HG03565 (cell line): Measurements from ENCODE around the gene LAPTM4A.
"Not testable (repeated sequence)": the region's sequence is repeated elsewhere in the genome, so short reads cannot be mapped to it uniquely, and the experiment has no call there.

ENCODE experiments used
- ATAC-seq: cut with Tn5 transposase; IDR thresholded peaks from one replicate; pipeline ENCODE4 v1.9.1; 2021; ENCODE audit warnings: mild to moderate bottlenecking, moderate library complexity; ENCODE audit not compliant: unreplicated experiment

Gene LAPTM4A

DNA sequence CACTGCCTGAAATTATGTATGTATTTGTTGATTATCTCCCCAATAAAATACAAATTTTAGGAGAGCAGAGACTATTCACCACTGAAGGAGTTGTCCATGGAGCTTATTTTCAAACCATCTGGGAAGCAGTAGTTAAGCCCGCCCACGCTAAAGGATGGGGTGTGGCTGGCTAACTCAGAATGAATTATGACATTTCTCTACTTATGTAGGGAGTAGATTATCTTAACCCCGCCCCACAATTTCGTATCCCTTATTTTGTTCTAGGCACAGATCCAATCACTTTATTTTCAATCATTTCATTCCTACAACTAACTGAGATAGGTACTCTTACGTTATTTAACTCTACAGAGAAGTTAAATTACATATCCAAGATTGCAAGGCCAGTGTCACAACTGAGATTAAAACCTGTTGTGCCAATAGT is 1.4 kb upstream of the LAPTM4A start:
- no peak for ATAC-seq

GRCh38 chr2:20052229-20052851 is 912 bp upstream of the LAPTM4A start:
- no peak for ATAC-seq

GRCh38 chr2:20050646-20051531 is 539 bp downstream of the LAPTM4A start:
- no peak for ATAC-seq

- peak; percentile 25 for ATAC-seq
Observed at GRCh38 chr2:20050104-20050645, 1.3 kb downstream of the LAPTM4A start.

DNA sequence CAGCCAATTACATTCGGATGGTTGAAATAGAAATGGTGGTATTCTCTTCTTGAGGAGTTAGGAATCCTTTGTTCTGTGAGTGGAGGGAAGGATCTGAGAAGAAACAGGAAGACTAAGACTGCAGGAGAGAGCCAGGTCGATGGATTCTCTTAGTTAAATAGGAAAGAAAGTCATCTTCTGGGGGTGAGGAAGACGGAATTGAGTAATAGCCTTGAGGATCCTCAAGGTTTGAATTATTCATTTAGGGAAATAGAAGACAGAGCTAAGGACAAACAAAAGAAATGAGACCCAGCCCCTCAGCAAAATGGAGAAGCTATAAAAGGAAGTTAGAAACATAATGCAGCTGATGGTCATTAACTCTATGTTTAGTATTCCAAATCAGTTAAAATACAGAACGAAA is 1.8 kb downstream of the LAPTM4A start:
- no peak for ATAC-seq

- ATAC-seq: no peak
Observed at GRCh38 chr2:20048488-20049448, 2.7 kb downstream of the LAPTM4A start.

DNA sequence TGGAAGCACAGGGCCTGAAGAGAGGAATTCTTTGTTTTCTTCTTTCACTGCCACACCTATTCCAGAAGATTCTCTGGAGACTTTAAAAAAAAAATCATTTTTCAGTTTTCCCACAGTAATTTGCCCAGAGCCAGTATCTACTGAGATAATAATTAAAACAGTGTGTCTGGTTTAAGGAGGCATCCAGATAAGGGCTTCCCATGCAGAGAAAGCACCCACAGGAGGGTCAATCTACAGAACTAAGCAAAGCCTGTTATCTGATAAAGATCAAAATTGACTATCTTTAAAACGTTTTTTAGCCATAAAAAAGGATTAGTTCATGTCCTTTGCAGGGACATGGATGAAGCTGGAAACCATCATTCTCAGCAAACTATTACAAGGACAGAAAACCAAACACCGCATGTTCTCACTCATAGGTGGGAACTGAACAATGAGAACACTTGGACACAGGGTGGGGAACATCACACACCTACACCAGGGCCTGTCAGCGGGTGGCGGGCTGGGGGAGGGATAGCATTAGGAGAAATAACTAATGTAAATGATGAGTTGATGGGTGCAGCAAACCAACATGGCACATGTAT is 5.6 kb downstream of the LAPTM4A start:
- not testable (repeated sequence) for ATAC-seq

DNA sequence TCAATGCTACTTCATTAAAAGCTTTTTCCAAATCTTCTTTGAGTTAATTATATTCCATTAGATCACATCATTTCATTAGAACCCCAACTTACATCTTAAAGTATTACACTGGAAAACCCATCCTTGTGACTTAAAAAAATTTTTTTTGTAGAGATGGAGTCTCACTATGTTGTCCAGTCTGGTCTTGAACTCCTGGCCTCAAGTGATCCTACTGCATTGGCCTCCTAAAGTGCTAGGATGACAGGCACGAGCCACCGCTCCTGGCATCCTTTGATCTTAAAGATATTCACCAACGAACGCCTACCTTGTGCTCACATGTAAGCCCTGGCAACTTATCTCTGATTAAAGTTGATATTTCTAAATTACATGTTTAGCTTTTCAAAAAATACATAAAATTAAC is 6.7 kb downstream of the LAPTM4A start:
- ATAC-seq: no peak

DNA sequence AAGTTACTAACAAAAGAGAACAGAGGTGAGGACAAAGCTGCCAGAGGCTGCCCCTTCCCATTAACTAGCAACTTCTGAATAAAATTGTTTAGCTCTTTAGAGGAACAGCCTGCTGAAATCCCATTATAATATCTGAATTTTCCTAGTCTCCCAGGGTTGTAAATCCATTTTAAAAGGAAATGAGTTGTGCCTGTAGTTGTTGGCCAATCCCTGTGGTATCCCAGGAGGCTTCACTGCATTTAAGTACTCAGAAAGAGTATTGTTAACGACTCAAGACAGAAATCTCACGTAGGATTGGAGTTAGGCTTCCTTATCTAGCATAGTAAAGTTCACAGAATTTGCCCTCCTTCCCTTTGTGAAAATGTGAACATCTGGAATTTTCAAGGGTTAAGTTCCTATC is 8.9 kb downstream of the LAPTM4A start:
- no peak for ATAC-seq

- ATAC-seq: no peak
Observed at GRCh38 chr2:20040489-20041172, 10.8 kb downstream of the LAPTM4A start.

DNA sequence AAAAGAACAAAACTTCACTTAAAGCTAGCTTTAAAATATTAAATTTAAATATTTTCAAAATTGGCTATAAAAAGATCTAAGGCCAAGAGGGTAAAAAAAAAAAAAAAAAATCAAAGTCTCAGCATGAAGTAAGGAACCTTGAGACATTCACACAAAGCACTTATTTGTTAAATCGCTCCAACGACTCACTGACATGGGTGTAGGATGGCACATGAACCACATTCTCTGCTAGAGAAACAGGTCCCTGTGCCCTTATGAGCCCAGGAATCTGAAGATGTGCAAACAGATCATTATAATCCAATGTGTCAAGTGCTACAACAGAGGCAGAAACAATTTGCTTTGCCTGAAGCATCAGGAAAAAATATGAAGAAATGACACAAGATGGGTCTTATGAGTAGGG is 13.8 kb downstream of the LAPTM4A start:
- no peak for ATAC-seq

DNA sequence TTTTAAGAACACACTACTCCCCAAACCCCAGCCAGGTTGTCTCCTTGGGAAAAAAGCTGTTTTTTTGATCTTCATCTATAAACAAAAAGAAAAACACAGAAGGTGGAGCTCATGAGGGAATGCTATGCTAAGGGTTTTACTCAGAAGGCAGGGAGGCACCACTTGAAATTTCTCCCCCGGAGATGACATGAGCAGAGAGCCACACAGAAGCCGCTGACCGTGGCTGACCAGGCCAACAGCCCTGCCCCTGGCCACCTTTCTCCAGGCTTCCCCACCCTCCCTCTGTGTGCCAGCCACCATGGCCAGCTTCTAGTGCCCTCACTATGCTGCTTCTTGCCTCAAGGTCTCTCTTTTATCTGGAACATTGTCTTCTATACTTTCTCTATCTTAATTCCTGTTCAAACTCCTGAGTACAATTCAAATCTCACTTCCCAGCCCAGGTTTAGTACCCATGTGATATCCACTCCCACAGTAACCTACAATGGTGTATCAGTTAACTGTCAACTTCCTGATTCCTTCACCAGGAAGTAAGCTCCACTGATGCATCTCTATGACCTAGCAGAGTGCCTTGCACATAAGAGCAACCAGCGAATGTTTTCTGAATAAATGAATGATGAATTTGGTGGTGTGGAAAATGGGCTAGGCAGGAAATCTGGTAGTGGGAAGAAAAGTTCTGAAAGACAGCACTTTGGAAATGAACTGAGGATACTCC is 15.3 kb downstream of the LAPTM4A start:
- peak; percentile 55 for ATAC-seq

DNA sequence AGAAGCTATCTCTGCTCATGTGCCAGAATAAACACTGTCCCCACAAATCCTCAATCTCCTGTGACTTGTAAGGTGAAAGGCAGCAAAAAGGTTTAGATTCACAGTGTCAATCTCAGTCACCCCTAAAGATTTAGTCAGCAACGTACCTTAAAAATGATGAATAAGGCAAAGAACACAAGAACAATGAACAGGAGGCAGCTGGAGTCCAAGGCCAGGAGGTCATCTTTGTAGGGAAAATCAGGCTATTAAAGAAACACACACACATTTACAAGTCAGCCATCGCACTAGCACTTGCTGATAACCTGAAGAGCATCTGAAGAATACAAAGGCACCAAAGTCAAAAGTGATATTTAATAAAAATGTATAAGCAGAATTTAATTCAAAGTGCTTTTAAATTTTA is 16.6 kb downstream of the LAPTM4A start:
- ATAC-seq: no peak

- no peak for ATAC-seq
Observed at GRCh38 chr2:20034218-20034617, 17.2 kb downstream of the LAPTM4A start.

DNA sequence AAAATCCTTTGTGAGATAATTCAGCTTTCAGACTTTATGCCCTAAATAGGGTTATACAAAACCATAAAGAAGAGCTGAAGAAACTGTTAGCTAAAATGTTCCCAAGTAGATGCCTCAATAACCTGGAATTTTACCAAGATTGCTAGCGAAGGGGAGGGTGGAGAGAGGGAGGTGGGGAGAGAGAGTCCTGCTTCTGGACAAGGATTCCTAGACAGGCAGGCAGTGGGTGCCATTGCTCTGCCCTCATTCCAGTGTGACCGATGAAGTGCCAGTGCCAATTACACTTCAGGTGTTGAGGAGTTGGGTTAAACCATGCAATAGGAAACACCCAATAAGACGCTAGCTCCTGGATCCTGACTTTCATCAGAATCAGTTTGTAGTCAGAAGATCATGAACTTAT is 18.1 kb downstream of the LAPTM4A start:
- ATAC-seq: no peak

DNA sequence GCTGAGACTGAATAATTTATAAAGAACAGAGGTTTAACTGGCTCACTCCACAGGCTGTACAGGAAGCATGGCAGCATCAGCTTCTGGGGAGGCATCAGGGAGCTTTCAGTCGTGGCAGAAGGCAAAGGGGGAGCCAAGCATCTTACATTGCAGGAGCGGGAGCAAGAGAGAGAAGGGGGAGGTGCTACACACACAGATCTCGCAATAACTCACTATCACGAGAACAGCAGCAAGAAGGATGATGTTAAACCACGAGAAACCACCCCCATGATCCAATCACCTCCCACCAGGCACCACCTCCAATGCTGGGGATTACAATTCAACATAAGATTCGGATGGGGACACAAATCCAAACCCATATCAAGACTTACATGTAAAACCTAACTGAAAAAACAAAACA is 21.2 kb downstream of the LAPTM4A start:
- no peak for ATAC-seq

- ATAC-seq: no peak
Observed at GRCh38 chr2:20027705-20028434, 23.6 kb downstream of the LAPTM4A start.

- no peak for ATAC-seq
Observed at GRCh38 chr2:20027260-20027677, 24.2 kb downstream of the LAPTM4A start.
